SK-N-MC (cell line): ENCODE data around the gene SYCE3.

Experiments used
- EZH2 ChIP-seq: fragments of 200-600 bp; sonication (generic); IDR thresholded peaks from one replicate; pipeline ENCODE4 v1.6.1; 2017; ENCODE audit warnings: antibody characterized with exemption
- FOXP2 ChIP-seq: optimal IDR thresholded peaks from 2 replicates; pipeline ENCODE3; 2011; ENCODE audit warnings: mild to moderate bottlenecking, moderate library complexity; ENCODE audit not compliant: insufficient read depth; ENCODE audit errors: extremely low read length, control extremely low read depth
- POLR2AphosphoS5 ChIP-seq: IDR thresholded peaks from 2 replicates; pipeline ENCODE4 v1.6.1; 2012; ENCODE audit warnings: mild to moderate bottlenecking, low read depth, low read length, borderline replicate concordance

GRCh38 chr22:50517495-50518260 is 45.0 kb downstream of the SYCE3 start:
- TF ChIP-seq POLR2AphosphoS5 (no peak), EZH2 (no peak), FOXP2 (no peak)
